ENCODE results near the gene NUMB.
"Not testable (repeated sequence)": the region's sequence is repeated elsewhere in the genome, so short reads cannot be mapped to it uniquely, and the experiment has no call there.

DNA sequence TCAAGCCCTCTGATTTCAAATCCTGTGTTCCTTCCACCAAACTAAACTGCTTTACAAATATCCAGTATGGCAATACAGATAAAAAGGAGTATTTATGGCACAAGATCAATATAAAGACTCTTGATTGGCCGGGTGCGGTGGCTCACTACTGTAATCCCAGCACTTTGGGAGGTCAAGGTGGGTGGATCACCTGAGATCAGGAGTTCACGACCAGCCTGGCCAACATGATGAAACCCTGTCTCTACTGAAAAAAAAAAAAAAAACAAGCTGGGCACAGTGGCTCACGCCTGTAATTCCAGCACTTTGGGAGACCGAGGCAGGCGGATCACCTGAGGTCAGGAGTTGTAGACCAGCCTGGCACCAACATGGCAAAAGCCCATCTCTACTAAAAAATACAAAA is 35.3 kb downstream of the NUMB start:
- TF ChIP-seq, protein P1, sequence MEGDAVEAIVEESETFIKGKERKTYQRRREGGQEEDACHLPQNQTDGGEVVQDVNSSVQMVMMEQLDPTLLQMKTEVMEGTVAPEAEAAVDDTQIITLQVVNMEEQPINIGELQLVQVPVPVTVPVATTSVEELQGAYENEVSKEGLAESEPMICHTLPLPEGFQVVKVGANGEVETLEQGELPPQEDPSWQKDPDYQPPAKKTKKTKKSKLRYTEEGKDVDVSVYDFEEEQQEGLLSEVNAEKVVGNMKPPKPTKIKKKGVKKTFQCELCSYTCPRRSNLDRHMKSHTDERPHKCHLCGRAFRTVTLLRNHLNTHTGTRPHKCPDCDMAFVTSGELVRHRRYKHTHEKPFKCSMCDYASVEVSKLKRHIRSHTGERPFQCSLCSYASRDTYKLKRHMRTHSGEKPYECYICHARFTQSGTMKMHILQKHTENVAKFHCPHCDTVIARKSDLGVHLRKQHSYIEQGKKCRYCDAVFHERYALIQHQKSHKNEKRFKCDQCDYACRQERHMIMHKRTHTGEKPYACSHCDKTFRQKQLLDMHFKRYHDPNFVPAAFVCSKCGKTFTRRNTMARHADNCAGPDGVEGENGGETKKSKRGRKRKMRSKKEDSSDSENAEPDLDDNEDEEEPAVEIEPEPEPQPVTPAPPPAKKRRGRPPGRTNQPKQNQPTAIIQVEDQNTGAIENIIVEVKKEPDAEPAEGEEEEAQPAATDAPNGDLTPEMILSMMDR (IDR thresholded peaks at IDR 0.05; ENCODE audit: borderline replicate concordance, extremely low read depth, low read length, poor library complexity, severe bottlenecking) = not testable (repeated sequence)
- TF ChIP-seq EZH2 (IDR thresholded peaks at IDR 0.05; ENCODE audit: borderline replicate concordance, low read depth, low read length, severe bottlenecking) = not testable (repeated sequence)
